Measurements from ENCODE around the gene FIBP.
A peak's percentile ranks its signal among the peaks of the same experiment; 100 is the strongest.

Gene FIBP

GRCh38 chr11:65888163-65888814 is at the start of gene FIBP:
FIBP (minus strand) TSS chr11:65888471; CDS start chr11:65888418, 53 bp downstream.
- DNase-seq (ENCODE audit: low read depth), result peak; percentile 96

DNA sequence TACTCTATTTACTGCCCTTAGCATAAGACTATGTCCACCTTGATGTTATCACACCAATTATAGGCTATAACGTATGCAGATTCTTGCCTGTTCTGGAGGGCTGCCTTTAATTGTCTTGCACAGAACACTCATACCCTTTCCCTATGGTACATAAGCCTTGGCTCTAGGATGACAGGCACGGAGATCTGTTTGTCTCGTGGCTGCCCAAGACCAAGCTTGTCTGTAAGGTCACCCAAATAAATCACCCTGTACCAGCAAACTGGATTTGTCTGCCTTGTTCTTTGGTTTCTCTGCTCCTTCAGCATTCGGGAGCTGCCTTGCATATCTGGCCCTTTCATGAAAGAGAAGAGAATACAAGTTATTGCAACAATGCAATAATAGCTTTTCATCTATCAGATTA is 49.5 kb upstream of the FIBP start:
- DNase-seq (ENCODE audit: low read depth), result no peak

- no peak for DNase-seq (ENCODE audit: low read depth)
These were observed 45.7 kb upstream of the FIBP start for GRCh38 chr11:65934014-65934413.

- no peak for DNase-seq (ENCODE audit: low read depth)
These were observed 44.3 kb upstream of the FIBP start for GRCh38 chr11:65932558-65932919.

GRCh38 chr11:65931773-65932557 is 43.7 kb upstream of the FIBP start:
- no peak for DNase-seq (ENCODE audit: low read depth)

DNA sequence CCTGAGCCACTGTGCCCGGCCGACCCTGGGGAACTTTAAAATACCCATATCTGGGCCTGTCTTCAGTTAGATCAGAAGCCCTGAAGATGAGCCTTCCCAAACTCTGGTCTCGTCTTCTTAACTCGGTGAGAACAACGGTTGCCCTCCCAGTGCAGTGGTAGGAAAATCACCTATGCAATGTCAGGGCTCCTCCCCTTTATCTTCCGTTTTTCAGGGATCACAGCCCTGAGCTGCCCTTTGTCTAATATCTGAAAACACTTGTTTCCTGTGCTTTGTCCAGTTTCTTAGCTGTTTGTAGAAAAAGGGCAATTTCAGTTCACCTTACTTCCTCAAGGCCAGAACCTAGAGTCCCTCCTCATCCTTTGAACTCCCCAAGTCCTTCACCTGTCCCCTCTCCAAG is 40.4 kb upstream of the FIBP start:
- no peak for DNase-seq (ENCODE audit: low read depth)

- DNase-seq (ENCODE audit: low read depth), result peak; percentile 63
These were observed 39.7 kb upstream of the FIBP start for GRCh38 chr11:65927904-65928397.

DNA sequence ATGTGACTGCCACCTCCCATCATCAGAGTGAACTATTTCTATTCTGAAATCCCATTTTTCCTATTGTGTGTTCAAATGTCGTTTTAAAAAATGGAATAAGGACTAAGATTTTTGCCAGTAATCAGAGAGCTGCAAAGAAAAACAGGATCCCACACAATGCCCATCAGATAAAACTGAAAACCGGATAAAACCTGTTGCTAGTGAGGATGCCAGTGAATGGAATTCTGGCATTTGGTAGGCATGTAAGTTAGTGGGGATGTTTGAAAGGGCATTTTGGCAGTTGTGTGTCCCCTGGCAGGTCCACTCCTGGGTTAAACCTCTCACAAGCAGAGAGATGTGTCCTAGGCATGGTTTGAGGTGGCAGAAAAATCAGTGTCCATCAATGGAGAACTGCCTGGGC is 37.1 kb upstream of the FIBP start:
- DNase-seq (ENCODE audit: low read depth), result no peak

DNA sequence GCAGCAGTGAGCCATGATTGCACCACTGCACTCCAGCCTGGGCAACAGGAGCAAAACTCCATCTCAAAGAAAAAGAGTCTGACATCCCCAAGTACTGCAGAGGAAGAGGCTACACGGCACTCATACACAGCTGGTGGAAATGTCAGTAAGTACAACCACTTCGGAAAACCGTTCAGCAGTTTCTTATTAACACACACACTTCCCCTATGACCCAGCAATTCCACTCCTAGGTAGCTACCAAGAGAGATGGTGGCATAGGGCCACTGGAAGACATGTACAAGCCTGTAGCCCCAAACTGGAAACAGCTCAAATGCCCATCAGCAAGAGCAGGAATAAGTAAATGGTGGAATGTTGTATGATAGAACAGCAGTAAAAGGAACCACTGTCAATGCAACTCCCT is 34.3 kb upstream of the FIBP start:
- DNase-seq (ENCODE audit: low read depth), result no peak

GRCh38 chr11:65921876-65922275 is 33.6 kb upstream of the FIBP start:
- DNase-seq (ENCODE audit: low read depth), result no peak

DNA sequence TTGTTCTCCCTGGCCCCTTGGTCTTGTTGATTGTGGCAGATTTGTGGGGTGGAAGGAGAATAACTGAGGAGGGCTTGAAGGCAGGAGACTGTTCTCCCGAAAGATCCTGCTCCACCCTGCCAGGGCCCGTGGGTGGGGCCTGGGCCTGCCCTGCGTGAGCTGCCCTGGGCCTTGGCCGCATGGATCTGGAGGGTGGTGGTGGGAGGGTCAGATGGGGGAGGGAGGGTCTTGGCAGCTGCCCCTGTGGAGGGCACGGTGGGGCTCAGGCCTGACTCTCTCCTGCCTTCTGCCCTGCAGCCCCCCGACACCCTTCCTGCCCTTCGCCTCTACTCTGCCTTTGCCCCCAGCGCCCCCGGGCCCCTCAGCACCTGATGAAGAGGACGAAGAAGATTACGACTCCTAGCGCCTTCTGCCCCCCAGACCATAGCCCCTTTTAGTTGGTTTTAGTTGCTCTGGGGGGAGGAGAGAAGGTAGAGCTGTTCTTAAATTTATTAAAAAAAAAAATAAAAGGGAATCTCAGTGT is 32.8 kb upstream of the FIBP start:
- no peak for DNase-seq (ENCODE audit: low read depth)

DNA sequence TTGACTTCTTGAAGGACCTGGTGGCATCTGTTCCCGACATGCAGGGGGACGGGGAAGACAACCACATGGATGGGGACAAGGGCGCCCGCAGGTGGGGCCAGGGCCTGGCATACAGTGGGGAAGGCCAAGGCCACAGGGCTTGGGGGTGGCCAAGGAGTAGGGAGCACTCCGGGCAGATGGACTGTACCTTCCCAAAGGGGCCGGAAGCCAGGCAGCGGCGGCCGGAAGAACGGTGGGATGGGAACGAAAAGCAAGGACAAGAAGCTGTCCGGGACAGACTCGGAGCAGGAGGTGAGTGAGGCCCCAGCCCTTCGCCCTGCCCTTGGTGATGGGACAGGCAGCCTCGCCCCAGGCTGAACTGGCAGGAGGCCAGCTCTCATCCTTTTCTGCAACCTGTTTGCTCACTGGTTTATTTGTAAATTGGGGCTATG is 32.1 kb upstream of the FIBP start:
- no peak for DNase-seq (ENCODE audit: low read depth)

DNA sequence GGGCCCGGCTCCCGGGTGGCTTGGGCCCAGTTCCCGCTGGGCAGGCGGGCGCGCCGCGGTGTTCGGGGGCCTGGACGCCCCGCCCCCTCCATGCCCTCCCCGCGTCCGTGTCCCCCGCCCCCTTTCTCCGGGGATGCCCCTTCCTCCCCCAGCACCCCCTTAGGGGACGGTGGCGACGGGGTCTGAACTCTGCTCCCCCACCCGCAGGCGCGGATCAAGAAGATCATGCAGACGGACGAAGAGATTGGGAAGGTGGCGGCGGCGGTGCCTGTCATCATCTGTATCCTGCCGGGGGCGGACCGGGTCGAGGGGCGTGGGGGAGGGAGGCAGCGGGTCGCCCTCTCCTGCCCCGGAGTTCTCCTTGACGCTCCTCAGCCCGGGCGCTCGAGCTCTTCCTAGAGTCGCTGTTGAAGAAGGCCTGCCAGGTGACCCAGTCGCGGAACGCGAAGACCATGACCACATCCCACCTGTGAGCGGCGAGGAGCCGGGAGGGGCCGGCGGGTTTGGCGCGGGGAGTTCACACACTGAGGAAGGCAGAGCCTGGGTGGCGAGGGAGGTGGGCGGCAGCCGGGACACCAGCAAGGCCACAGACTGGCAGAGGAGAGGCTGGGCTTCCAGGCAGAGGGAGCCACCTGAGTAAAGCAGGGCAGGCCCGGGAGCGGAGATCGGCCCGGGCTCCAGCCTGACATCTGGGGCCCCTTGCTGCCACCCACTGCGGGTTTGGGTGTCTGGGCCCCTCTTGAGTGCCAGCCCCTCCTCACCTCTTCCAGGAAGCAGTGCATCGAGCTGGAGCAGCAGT is 31.5 kb upstream of the FIBP start:
- peak; percentile 52 for DNase-seq (ENCODE audit: low read depth)

GRCh38 chr11:65919141-65919572 is 30.9 kb upstream of the FIBP start, which contains the start of gene DRAP1:
DRAP1 (plus strand) TSS chr11:65919426; CDS start chr11:65919502, 76 bp downstream.
- peak; percentile 99 for DNase-seq (ENCODE audit: low read depth)

- no peak for DNase-seq (ENCODE audit: low read depth)
These were observed 30.2 kb upstream of the FIBP start, which contains the start of gene C11orf68 for GRCh38 chr11:65918211-65919140. C11orf68 (minus strand) TSS chr11:65919062; CDS start chr11:65919031, 31 bp downstream.

- no peak for DNase-seq (ENCODE audit: low read depth)
These were observed 29.4 kb upstream of the FIBP start for GRCh38 chr11:65917434-65918210.

- DNase-seq (ENCODE audit: low read depth), result no peak
These were observed 28.8 kb upstream of the FIBP start for GRCh38 chr11:65917077-65917433.

DNA sequence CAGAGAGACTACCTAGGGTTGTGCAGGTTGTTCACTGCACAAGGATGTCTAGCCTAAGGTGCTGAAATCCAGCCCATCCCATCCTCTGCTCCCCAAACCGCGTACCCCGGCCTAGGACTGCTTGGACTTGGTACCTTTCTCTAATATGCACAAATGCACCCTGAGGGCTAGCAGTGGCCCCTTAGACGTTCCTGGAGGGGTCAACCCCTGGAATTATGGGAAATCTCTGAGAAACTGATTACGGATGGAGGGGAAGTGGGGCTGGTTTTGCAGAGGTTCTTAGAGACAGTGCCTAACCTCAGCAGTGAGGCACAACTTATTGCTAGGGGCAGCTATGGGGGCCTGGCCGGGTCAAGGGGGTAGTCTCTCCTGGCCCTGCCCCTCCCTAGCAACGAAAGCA is 28.1 kb upstream of the FIBP start:
- no peak for DNase-seq (ENCODE audit: low read depth)

- DNase-seq (ENCODE audit: low read depth), result no peak
These were observed 27.6 kb upstream of the FIBP start for GRCh38 chr11:65915821-65916251.

GRCh38 chr11:65915101-65915820 is 27.0 kb upstream of the FIBP start:
- no peak for DNase-seq (ENCODE audit: low read depth)
